HS-5 (cell line): ENCODE measurements around the gene CUEDC2.

Experiments used
- DNase-seq: peaks from one replicate; pipeline ENCODE4 v3.0.0-alpha.2; 2012; ENCODE audit warnings: low read depth

CUEDC2 gene

DNA sequence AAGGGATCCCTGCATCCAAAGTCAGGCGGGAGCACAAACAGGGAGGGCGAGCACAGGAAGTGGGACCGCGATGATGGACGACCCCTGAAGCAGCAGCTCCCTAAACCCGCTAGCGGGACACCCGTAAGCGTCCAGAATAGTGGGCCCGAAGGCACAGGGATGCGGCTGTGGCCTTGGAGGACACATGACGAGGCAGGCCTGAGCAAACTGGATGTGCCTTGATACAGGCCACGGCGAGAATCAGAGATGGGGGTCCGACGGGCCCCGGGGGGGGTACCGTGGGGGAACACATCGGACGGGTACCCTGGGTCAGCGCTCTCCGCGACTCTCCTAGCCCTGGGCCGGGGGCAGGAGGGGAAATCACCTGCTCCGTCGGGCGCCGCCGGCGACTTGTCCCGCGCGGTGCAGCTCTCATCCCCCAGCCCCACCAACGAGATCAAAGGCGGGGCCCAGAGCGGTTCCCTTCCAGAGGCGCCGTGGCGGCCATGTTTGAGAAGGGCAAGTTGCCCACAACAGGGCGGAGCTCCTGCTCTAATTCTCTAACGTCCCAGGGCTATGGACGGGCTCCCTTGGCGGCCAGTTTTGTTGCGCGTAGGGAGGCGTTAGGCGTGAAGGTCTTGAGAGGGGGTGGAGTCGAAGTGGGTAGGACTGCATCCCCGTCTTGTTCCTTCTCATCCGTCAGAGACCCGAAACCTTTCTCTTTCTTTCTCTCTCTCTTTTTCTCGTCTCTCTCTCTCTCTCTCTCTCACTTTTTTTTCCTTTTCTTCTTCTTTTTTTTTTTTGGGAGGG, at the start of gene CUEDC2:
TSS of gene CUEDC2 (minus strand) at position 413 of the 789 bp plus-strand sequence. CDS start 7,386 bp downstream, outside the sequence.
- peak; percentile 89 for DNase-seq

DNA sequence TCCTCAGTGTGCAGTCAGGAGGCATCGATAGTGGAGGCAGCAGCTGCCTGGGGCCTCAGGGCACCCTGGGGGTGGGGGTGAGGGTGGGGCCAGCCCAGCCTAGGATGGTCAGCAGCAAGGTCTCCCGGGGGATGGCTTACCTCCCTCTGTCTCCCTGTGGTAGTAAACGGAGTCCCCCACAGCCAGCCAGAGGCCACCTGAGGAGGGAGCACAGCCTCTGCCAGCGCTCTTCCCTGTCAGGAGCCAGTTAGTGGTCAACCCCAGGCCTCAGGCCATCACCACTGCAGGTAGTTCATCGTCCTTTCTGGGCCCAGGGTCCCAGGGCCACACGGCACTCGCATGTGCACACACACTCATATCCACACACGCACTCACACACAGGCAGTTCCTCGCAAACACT, 48.0 kb upstream of the CUEDC2 start:
- DNase-seq = no peak

- DNase-seq = no peak
Measured at GRCh38 chr10:102479651-102480050, 47.3 kb upstream of the CUEDC2 start.

DNA sequence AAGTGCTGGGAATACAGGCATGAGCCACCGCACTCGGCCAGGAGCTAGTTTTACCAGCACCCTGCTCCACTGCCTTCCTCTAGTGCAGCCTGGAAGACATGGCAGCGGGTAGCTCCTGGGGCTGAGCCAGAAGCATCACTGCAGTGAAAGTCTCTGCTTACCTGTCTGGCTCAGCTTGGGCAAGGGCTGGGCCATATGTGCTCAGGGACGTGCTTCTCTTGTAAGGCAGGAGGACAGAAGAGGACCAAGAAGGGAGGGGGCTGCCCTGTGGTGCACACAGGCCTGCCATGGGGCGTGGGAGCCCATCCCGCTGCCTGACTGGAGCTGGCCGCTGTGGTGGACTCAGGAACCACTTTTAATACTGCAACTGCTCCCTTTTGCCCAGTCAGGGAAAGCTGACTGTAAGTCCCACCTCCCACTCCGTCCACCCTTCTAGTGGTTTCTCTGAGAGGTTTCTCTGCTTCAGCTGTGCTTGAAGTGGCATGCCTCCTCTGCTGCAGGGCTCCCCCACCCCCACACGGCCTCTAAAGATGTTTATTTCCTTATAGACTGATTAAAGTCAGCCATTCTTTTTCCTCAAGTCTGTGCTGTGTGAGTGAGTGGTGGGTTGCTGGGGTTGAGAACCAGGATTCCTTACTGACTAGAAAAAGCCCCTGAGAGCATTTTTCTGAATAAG, 44.2 kb upstream of the CUEDC2 start:
- no peak for DNase-seq

DNA sequence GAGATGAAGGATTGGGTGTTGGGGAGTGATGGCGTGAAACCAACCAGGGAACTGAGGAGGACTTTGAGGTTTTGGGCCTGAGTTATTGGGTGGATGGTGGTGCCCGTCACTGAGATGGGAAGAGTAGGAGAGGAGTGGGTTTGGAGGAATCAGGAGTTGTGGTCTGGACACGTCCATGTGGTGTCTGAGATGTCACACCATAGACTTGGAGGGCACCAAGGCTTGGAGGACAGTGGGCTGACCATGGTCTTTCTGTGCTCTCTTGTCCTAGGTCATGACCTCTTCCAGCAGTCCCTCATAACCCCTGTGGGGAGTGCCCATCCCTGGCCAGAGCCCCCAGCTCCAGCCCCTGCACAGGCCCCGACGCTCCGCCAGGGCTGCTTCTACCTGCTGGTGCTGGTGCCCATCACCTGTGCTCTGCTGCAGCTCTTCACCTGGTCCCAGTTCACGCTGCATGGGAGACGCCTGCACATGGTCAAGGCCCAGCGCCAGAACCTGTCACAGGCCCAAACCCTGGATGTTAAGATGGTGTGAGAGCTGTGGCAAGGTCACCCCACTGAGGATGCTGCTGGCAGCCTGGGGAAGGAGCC, 43.2 kb upstream of the CUEDC2 start:
- DNase-seq = no peak

DNA sequence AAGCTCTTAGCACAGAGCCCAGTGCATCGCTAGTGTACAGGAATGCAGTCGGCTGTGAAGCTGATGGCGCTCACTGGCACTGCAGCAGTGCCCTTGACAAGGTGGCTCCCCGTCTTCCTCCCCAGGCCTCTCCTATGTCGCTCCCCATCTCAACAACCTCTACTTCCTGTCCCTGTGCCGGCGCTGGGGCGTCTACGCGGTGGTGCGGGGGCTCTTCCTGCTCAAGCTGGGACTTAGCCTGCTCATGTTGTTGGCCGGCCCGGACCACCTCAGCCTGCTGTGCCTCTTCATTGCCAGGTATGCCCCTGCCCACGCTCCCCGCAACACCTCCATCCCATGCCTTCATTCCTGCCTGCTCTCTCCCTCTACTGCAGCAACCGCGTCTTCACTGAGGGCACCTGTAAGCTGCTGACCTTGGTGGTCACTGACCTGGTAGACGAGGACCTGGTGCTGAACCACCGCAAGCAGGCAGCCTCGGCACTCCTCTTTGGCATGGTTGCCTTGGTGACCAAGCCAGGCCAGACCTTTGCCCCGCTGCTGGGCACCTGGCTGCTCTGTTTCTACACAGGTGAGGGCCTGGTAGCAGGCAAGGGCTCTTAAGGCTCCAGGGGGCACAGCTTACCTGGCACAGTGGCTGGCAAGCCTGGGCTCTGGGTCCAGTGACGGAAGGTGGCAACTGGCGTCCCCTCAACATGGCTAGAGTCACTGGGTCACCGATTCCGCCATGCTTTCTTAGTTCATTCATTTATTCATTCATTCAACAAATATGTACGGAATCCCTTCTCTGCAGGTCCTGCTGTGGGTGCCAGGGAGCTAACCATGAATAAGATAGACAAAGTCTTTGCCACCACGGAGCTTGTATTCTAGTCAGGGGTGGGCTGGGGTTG, 41.3 kb upstream of the CUEDC2 start:
- no peak for DNase-seq

DNA sequence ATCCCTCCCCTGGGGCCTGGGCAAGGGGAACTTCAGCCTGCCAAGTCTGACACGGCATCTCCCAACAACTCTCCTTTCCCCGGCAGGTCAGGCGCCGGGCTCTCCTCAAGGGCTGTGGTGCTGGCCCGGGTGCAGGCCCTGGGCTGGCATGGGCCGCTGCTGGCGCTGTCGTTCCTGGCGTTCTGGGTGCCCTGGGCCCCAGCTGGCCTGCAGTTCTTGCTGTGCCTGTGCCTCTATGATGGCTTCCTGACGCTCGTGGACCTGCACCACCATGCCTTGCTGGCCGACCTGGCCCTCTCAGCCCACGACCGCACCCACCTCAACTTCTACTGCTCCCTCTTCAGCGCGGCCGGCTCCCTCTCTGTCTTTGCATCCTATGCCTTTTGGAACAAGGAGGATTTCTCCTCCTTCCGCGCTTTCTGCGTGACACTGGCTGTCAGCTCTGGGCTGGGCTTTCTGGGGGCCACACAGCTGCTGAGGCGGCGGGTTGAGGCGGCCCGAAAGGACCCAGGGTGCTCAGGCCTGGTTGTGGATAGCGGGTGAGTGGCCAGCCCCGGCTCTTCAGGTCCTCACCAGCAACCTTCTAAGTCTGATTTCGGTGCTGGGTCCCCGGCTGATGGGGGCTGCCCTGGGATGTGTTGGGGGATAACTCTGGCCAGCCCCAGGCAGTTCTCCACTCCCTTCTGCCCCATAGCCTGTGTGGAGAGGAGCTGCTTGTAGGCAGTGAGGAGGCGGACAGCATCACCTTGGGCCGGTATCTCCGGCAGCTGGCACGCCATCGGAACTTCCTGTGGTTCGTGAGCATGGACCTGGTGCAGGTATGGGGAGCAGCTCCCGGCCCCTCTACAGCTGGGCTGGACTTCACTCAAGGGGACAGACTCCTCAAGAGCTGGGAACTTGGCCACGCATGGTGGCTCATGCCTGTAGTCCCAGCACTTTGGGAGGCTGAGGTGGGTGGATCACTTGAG, 38.5 kb upstream of the CUEDC2 start:
- DNase-seq = no peak

- no peak for DNase-seq
Measured at GRCh38 chr10:102468683-102469082, 36.3 kb upstream of the CUEDC2 start.

- DNase-seq = no peak
Measured at GRCh38 chr10:102467971-102468438, 35.6 kb upstream of the CUEDC2 start.

GRCh38 chr10:102467318-102467717, 34.9 kb upstream of the CUEDC2 start:
- DNase-seq = no peak

DNA sequence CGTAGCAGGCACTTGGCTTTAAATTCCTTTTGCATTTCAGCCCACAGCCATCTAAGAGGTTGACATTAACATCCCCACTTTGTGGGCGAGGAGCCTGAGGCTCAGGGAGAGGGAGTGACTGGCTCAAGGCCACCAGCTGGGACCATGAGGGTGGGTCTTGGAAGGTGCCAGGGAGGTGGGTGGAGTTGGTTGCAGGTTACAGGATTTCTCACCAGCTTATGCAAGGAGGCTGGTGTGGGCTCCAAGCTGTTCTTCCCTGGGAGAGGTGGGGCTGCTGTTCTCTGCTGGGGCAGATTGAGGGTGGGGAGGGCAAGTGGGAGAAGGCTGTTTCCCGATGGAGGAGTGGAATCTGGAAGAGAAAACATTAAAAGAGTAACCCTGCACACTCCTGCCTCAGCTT, 33.1 kb upstream of the CUEDC2 start:
- no peak for DNase-seq

GRCh38 chr10:102463983-102464382, 31.6 kb upstream of the CUEDC2 start:
- DNase-seq = no peak

GRCh38 chr10:102462512-102463054, 30.2 kb upstream of the CUEDC2 start:
- no peak for DNase-seq

DNA sequence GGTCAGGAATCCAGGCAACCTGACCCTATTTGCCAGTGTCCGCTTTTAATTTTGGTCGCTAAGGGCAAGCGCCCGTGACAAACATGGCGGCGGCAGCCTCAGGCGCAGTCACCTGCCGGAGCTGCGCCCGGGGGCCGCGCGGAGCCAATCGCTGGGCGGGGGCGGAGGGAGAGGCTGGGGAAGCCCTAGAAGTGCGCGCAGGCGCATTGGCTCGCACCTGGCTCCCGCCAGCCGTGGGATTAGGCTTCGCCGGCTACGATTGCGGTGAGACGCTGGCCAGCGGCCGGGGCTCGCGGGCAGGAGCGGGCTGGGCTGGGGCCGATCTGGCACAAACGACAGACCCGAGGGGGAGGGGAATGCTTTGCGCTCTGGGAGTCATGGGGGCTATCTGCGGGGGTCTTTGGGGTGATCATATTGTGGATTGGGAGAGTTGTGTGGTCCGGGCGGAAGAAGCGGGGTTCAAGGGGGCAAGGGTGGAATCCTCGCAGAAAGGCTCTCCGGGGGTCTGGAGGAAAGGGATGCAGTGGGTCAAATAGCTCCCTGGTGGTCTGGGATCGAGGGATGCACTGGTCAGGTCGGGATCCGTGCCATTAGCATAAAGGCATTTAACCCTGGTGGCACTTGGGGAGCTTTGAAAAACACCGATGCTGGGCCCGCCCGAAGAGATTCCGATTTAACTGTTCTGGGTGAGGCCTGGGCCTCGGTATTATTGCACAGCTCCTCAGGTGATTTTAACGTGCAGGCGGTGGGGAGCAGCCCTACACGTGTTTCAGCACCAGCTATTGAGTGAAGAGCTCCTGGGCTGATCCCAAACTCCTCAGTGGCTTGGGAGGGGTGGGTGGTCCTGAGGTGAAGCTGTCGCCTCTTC, 29.0 kb upstream of the CUEDC2 start:
- no peak for DNase-seq

DNA sequence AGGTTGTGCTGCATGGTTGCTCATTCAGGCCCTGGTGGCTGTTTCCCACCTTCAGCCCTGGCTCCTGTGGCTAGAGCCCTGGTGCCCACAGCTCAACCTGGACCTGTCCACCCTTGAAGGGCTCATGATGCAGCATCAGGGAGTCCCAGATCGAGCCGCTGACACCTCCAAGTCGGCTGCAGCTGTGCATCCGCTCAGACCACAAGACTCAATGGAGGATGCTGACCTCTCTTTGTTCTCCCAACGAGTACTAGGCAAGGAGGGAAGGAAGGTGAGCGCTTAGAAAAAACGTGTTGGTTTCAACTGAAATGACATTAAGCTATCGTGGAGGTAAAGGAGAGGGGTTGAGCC, 28.4 kb upstream of the CUEDC2 start:
- DNase-seq = no peak

- DNase-seq = no peak
Measured at GRCh38 chr10:102458656-102459055, 26.3 kb upstream of the CUEDC2 start.

DNA sequence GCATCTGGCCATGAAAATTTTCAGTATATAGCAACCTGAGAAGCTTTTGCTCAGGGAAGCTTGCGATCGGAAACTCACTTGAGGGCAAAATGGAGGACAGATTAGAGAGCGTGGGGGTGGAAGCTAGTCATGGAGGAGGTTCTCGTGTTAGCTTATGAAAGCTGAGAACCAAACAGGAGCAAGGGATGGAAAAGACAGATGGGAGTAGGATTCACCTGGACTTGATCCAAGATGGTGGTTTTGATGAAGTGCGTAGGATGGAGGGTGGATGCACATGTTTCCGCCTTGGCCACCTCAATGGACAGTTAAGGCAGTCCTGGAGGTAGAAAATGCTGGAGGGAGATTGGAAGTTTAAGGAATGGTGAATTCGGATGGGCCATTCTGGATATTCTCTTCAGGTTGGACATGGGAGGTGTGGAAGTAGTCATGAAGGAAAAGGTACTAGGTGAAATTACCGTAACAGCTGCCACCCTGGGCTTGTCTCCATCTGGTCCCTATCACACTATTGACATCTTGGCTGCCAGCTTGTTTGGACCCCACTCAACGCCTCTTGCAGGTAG, 25.3 kb upstream of the CUEDC2 start:
- DNase-seq = no peak

DNA sequence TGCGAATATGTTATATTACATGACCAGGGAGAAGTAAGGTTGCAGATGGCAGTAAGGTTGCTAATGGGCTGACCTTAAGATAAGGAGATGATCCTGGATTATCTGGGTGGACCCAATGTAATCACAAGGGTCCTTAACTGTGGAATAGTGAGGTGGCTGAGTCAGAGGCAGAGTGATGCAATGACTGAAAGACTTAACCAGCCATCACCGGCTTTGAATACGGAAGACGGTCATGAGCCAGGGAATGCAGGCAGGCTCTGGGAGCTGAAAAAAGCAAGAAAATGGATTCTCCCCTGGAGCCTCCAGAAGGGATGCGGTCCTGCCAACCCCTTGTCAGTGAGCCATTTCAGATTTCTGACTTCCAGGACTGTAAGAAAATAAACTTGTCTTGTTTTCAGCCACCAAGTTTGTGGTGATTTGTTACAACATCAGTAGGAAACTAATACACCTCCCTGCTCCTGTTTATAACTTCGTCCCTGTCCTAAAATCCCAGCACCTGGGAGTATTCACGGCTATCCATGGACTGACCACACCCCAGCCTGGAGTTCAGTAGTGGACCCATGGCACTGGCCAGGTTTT, 23.6 kb upstream of the CUEDC2 start:
- DNase-seq = no peak
